ENCODE data around the gene ZRANB1. TPM values are rescaled to one million over a fixed set of nuclear protein-coding genes. Genes with fewer than 3 reads are reported as not detected.

ZRANB1 gene
- total and polyA plus RNA-seq, 2 of the 13 experiments (the other 11 are each of a cell fraction or from before 2014, with no cell fraction given): 10.3 to 19.6 TPM

- ChIA-PET POLR2A (no interaction called here), CTCF (ENCODE audit: low intra/inter-chr PET ratio, low total read pairs) (no interaction called here)
- H3K27me3 ChIP-seq (ENCODE audit: control insufficient read depth in 1 of 2, insufficient read depth in 2 of 2, low read length in 2 of 2): no peaks in the 10 kb centered on the region
- BruUV-seq (replicated peaks): no TSS peak
- peaks cover 20 to 43% of the 10 kb centered on the region in 2 experiments for H3K36me3 ChIP-seq (replicated peaks in 1 of 2; ENCODE audit: control insufficient read depth in 1 of 2, insufficient read depth in 2 of 2, low read length in 2 of 2)
- TF ChIP-seq PHF20 (CRISPR knock-in tag; IDR thresholded peaks at IDR 0.05) (no peak), ZBTB46 (CRISPR knock-in tag; IDR thresholded peaks at IDR 0.05; ENCODE audit: borderline replicate concordance) (no peak), KLF16 (CRISPR knock-in tag; IDR thresholded peaks at IDR 0.05) (no peak), ZNF788 (CRISPR knock-in tag; IDR thresholded peaks at IDR 0.05; ENCODE audit: borderline replicate concordance) (no peak), JUN (CRISPR knock-in tag; IDR thresholded peaks at IDR 0.05) (no peak), ATM (IDR thresholded peaks at IDR 0.05; ENCODE audit: borderline replicate concordance) (no peak), MLLT10 (CRISPR knock-in tag; IDR thresholded peaks at IDR 0.05) (no peak), TP53 (CRISPR knock-in tag; conservative IDR thresholded peaks at IDR 0.05) (no peak), ZNF44 (CRISPR knock-in tag; IDR thresholded peaks at IDR 0.05) (no peak), TGIF2 (CRISPR knock-in tag; IDR thresholded peaks at IDR 0.05) (no peak), CEBPB (IDR thresholded peaks at IDR 0.05; ENCODE audit: borderline replicate concordance, low read depth, low read length) (no peak), TARDBP (CRISPR knock-in tag; IDR thresholded peaks at IDR 0.05) (no peak), ZHX2 (IDR thresholded peaks at IDR 0.05; ENCODE audit: low read depth) (no peak), ZHX2 (CRISPR knock-in tag; IDR thresholded peaks at IDR 0.05; ENCODE audit: borderline replicate concordance) (no peak), ZC3H13 (CRISPR knock-in tag; IDR thresholded peaks at IDR 0.05) (no peak), ZSCAN25 (CRISPR knock-in tag; IDR thresholded peaks at IDR 0.05) (no peak), SIN3B (IDR thresholded peaks at IDR 0.05; ENCODE audit: low read length) (no peak), ZNF841 (CRISPR knock-in tag; IDR thresholded peaks at IDR 0.05; ENCODE audit: borderline replicate concordance) (no peak), NKX3-1 (CRISPR knock-in tag; IDR thresholded peaks at IDR 0.05) (no peak)
- ATAC-seq (no peak), FAIRE-seq (no peak), DNase-seq (ENCODE audit: low spot score) (no peak)
- no peak overlapping the region for H3K4me3 ChIP-seq (replicated peaks in 1 of 3; ENCODE audit: insufficient read depth in 1 of 3, low read depth in 2 of 3, low read length in 3 of 3)
- no peak overlapping the region for H2AFZ ChIP-seq (ENCODE audit: low read length)
- peaks cover 16% of the 10 kb centered on the region for H3K79me2 ChIP-seq (ENCODE audit: insufficient read depth, low read length)
- peaks cover 5% of the 10 kb centered on the region; the same call in 1 of the 2 replicates for H4K20me1 ChIP-seq (ENCODE audit: insufficient read depth, low read length)
- H3K9ac ChIP-seq (ENCODE audit: insufficient read depth, low read depth, low read length): no peak overlapping the region
- H3K9me3 ChIP-seq (ENCODE audit: low read length): no peaks in the 10 kb centered on the region
- 100% methylated on average over 2 of the region's 2 CpGs for WGBS (ENCODE audit: low lambda C conversion rate)
- intact Hi-C loops (cut with micrococcal nuclease; ENCODE audit: unreplicated experiment): no loop called here
- no peak overlapping the region for H3K27ac ChIP-seq (ENCODE audit: extremely low read length, insufficient read depth, low read length)
- no peaks in the 10 kb centered on the region for H3K4me1 ChIP-seq (ENCODE audit: insufficient read depth, low read length)
- no peak overlapping the region for H3K4me2 ChIP-seq (ENCODE audit: low read depth, low read length)
- in situ Hi-C loops (cut with HindIII; ENCODE audit: extremely low pct_ligation_motif_present, low pct_unique_long_range_greater_than_20kb): no loop called here
Measured at GRCh38 chr10:124967255-124967654, 25.3 kb downstream of the ZRANB1 start.

All from HepG2 (cell line).